Loucy (cell line): ENCODE data around the gene MRM2.

ENCODE experiments used
- CTCF ChIP-seq: fragments of 200-600 bp; sonication (generic); conservative IDR thresholded peaks from 2 replicates; pipeline ENCODE4 v1.5.1; 2014; ENCODE audit warnings: mild to moderate bottlenecking, antibody characterized with exemption, low read length
- EZH2phosphoT487 ChIP-seq: fragments of 200-600 bp; IDR thresholded peaks from 2 replicates; pipeline ENCODE4 v1.6.1; 2018; ENCODE audit warnings: antibody characterized with exemption, mild to moderate bottlenecking, moderate library complexity, borderline replicate concordance

- TF ChIP-seq CTCF (no peak), EZH2phosphoT487 (no peak)
Measured at GRCh38 chr7:2279896-2280295, 37.9 kb upstream of the MRM2 start.
